Measurements from ENCODE around the gene SETD5. TPM values are rescaled to one million over a fixed set of nuclear protein-coding genes. Genes with fewer than 3 reads are reported as not detected.

Gene SETD5
- total RNA-seq, 4 donors from 2014 or later, result 72.5 to 272 (median 147) TPM

DNA sequence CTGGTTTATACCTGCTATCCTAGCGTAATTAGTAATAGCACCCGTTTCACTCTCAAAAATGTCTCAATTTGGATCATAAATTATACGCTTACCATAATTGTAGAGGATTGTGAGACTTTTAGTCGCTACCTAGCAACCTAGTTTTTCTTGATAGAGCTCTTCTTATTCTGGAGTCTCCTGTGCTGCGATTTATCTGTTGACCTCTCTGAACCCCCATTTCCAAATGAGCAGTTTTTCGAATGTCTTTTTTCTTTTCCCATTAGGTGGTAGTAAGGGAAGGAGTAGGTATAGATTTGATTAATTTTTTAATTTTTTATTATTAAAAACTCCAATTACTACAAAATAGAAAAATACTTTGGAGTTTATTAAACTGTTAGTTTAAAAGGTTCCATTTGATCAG is 10.6 kb downstream of the SETD5 start:
- H3K36me3 ChIP-seq, result no peaks in the 10 kb centered on the region
- no peak for DNase-seq
- H3K4me1 ChIP-seq, result peaks cover 0 to 45% (median under 1%) of the 10 kb centered on the region in 4 donors
- H3K9me3 ChIP-seq, result no peaks in the 10 kb centered on the region
- no peak overlapping the region for H3K27ac ChIP-seq
- no peaks in the 10 kb centered on the region for H3K27me3 ChIP-seq
- H3K4me3 ChIP-seq, result no peak overlapping the region
- TF ChIP-seq, protein P1, sequence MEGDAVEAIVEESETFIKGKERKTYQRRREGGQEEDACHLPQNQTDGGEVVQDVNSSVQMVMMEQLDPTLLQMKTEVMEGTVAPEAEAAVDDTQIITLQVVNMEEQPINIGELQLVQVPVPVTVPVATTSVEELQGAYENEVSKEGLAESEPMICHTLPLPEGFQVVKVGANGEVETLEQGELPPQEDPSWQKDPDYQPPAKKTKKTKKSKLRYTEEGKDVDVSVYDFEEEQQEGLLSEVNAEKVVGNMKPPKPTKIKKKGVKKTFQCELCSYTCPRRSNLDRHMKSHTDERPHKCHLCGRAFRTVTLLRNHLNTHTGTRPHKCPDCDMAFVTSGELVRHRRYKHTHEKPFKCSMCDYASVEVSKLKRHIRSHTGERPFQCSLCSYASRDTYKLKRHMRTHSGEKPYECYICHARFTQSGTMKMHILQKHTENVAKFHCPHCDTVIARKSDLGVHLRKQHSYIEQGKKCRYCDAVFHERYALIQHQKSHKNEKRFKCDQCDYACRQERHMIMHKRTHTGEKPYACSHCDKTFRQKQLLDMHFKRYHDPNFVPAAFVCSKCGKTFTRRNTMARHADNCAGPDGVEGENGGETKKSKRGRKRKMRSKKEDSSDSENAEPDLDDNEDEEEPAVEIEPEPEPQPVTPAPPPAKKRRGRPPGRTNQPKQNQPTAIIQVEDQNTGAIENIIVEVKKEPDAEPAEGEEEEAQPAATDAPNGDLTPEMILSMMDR (IDR thresholded peaks at IDR 0.05), result no peak
- no peak for TF ChIP-seq POLR2A (IDR thresholded peaks at IDR 0.05)

DNA sequence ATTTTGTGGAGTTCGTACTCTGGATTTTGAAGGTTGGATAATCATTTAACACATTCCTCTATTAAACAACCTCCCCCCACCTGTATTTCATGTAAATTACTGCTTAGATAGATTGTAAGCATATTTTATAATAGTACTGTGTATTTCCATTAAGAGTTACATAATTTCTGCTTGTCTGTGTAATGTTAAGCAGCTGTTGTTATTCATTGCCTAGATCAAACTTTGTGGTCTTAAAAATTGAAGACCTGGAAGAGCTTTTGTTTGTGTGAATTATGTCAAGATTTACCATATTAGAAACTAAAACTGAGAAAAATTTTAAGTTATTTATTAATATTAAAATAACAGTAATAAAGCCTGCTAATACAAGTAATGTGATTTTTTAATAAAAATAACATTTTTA is 11.1 kb downstream of the SETD5 start:
- Histone ChIP-seq H3K27me3 (no peaks in the 10 kb centered on the region), H3K4me1 (peaks cover 0 to 40% (median 0%) of the 10 kb centered on the region in 4 donors), H3K27ac (no peak overlapping the region), H3K9me3 (no peaks in the 10 kb centered on the region), H3K4me3 (no peak overlapping the region), H3K36me3 (no peaks in the 10 kb centered on the region)
- no peak for DNase-seq
- TF ChIP-seq, protein P1 (IDR thresholded peaks at IDR 0.05), result no peak
- TF ChIP-seq POLR2A (IDR thresholded peaks at IDR 0.05), result no peak

DNA sequence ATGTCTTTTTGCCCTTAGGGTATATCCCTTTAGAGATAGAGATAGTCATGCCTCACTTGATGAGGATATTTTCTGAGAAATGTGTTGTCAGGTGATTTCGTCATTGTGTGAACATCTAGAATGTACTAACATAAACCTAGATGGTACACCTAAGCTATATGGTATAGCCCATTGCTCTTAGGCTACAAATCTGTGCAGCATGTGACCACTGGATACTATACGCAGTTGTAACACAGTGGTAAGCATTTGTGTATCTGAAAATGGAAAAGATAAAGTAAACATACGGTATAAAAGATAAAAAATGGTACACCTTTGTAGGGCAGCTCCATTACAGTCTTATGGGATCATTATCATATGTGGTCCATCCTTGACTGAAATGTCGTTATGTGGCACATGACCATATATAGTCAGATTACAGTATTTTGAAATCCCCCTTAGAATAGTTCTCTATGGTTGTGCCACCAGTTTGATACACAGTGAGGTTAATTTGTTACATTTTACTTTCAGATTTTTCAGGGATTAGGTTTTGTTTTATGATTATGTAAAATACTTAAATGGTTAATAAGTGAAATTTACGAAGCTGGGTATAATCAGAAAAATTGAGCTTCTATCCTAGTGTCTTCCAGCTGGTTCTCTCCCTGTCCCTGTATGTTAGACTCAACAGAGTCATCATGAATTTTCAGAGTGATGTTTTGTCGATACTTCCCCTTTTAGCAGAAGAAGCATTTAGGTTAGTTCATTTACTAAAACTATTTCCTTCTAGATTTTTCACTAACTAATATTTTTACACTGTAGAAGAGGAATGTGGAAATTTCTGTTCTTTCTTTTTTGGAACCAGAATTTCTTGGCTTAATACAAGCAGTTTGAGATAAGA is 12.8 kb downstream of the SETD5 start:
- no peaks in the 10 kb centered on the region for H3K27me3 ChIP-seq
- H3K9me3 ChIP-seq, result no peaks in the 10 kb centered on the region
- no peak overlapping the region for H3K4me3 ChIP-seq
- H3K27ac ChIP-seq, result no peak overlapping the region
- H3K36me3 ChIP-seq, result no peaks in the 10 kb centered on the region
- TF ChIP-seq POLR2A (IDR thresholded peaks at IDR 0.05), result no peak
- TF ChIP-seq, protein P1 (IDR thresholded peaks at IDR 0.05), result no peak
- no peak for DNase-seq
- H3K4me1 ChIP-seq, result peaks cover 0 to 28% (median 1%) of the 10 kb centered on the region in 4 donors

DNA sequence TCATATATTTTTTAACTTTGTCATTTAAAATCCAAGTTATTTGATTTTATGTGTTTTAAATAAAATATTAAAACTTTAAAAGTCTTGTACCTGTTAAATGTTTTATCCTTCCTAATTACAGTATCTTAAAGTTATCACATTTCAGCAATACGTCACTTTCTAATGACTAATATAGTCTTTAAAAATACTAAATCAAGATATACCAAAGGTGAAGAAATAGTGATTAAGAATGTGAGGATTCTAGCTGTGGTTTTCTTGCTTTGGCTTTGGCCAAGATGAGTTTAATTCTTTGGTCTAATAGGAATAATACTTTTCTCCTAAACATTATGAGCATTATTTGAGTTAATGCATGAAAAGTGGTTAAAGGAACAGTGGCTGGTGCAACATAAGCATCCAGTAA is 13.9 kb downstream of the SETD5 start:
- DNase-seq, result no peak
- Histone ChIP-seq H3K4me1 (peaks cover 0 to 27% (median 1%) of the 10 kb centered on the region in 4 donors), H3K36me3 (no peaks in the 10 kb centered on the region), H3K9me3 (no peaks in the 10 kb centered on the region), H3K27ac (no peak overlapping the region), H3K4me3 (no peak overlapping the region), H3K27me3 (no peaks in the 10 kb centered on the region)
- no peak for TF ChIP-seq POLR2A (IDR thresholded peaks at IDR 0.05)
- TF ChIP-seq, protein P1 (IDR thresholded peaks at IDR 0.05), result no peak

DNA sequence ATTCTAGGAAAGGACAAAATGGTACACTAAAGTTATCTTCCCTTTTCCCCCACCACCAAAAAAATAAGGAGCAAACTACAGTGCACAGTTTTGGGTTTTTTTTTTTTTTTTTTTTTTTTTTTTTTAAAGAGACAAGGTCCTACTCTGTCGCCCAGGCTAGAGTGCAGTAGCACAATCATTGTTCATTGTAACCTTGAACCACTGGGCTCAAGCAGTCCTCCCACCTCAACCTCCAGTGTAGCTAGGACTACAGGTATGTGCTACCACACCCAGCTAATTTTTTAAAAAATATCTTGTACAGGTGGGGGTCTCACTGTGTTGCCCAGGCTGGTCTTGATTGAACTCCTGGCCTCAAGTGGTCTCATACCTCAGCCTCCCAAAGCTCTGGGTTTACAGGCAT is 14.9 kb downstream of the SETD5 start:
- H3K4me1 ChIP-seq, result peaks cover 0 to 27% (median 1%) of the 10 kb centered on the region in 4 donors

More for the DNA sequence above, 14.9 kb downstream of the SETD5 start:
- Histone ChIP-seq H3K27ac (no peak overlapping the region), H3K27me3 (no peaks in the 10 kb centered on the region), H3K4me3 (no peak overlapping the region), H3K36me3 (no peaks in the 10 kb centered on the region), H3K9me3 (no peaks in the 10 kb centered on the region)
- TF ChIP-seq POLR2A (IDR thresholded peaks at IDR 0.05), result no peak
- TF ChIP-seq, protein P1 (IDR thresholded peaks at IDR 0.05), result no peak
- DNase-seq, result no peak

Measured in Peyer's patch (tissue), 4 donors.